ENCODE results near the gene STN1. TPM values are rescaled to one million over a fixed set of nuclear protein-coding genes. Genes with fewer than 3 reads are reported as not detected.

The STN1 gene
- total RNA-seq, 1 experiment from 2014 or later = 74.7 TPM

- Histone ChIP-seq H3K36me3 (ENCODE audit: control insufficient read depth in 1 of 2, insufficient read depth in 2 of 2, low read length in 2 of 2) (no peaks in the 10 kb centered on the region), H3K9ac (ENCODE audit: low read length) (no peak overlapping the region), H3K9me2 (ENCODE audit: insufficient read depth) (no peaks in the 10 kb centered on the region), H4K20me1 (ENCODE audit: insufficient read depth) (no peaks in the 10 kb centered on the region), H3K27ac (ENCODE audit: low read depth, low read length) (no peak overlapping the region), H3K4me1 (ENCODE audit: control insufficient read depth in 1 of 2, insufficient read depth in 2 of 2, low read length in 2 of 2) (peaks cover 4 to 27% of the 10 kb centered on the region in 2 experiments; a peak in 3 of 4 replicates), H3K79me2 (ENCODE audit: insufficient read depth, low read length) (no peaks in the 10 kb centered on the region), H3K4me3 (replicated peaks in 1 of 2; ENCODE audit: low read depth in 1 of 2, low read length in 2 of 2) (no peak overlapping the region), H3K9me3 (ENCODE audit: control insufficient read depth in 1 of 2, insufficient read depth in 1 of 2, low read depth in 1 of 2, low read length in 2 of 2) (no peaks in the 10 kb centered on the region), H2AFZ (ENCODE audit: low read depth, low read length, poor library complexity, severe bottlenecking) (no peak overlapping the region), H3K4me2 (ENCODE audit: low read length) (no peak overlapping the region), H3K27me3 (ENCODE audit: insufficient read depth, low read length) (no peaks in the 10 kb centered on the region)
- BruUV-seq (replicated peaks) = no TSS peak
- TF ChIP-seq YY1 (IDR thresholded peaks at IDR 0.05; ENCODE audit: extremely low read depth, insufficient replicate concordance, low read depth, low read length) = no peak
- no peak for TF ChIP-seq SRF (IDR thresholded peaks at IDR 0.05; ENCODE audit: low read depth)
- TF ChIP-seq EZH2 (IDR thresholded peaks at IDR 0.05) = no peak
- no peak for TF ChIP-seq CBX3 (IDR thresholded peaks at IDR 0.05; ENCODE audit: low read depth)
- no peak for TF ChIP-seq ELF1 (IDR thresholded peaks at IDR 0.05; ENCODE audit: borderline replicate concordance, low read depth)
- TF ChIP-seq MAX (IDR thresholded peaks at IDR 0.05) = no peak
- TF ChIP-seq JUND (IDR thresholded peaks at IDR 0.05) = no peak
- TF ChIP-seq EGR1 (IDR thresholded peaks at IDR 0.05; ENCODE audit: low read depth) = no peak
- no peak for TF ChIP-seq SIN3A (IDR thresholded peaks at IDR 0.05; ENCODE audit: low read depth)
- no peak for TF ChIP-seq FOSL1 (IDR thresholded peaks at IDR 0.05; ENCODE audit: low read depth)
- TF ChIP-seq RAD21 (IDR thresholded peaks at IDR 0.05; ENCODE audit: low read depth) = no peak
- TF ChIP-seq POLR2A (IDR thresholded peaks at IDR 0.05; ENCODE audit: borderline replicate concordance, extremely low read depth, insufficient read depth, insufficient read length) = no peak
- TF ChIP-seq ZNF274 (IDR thresholded peaks at IDR 0.05; ENCODE audit: low read depth, low read length) = no peak
- TF ChIP-seq SP1 (IDR thresholded peaks at IDR 0.05; ENCODE audit: low read depth) = no peak
- TF ChIP-seq ZBTB33 (IDR thresholded peaks at IDR 0.05; ENCODE audit: extremely low read depth, insufficient replicate concordance, low read length) = no peak
- TF ChIP-seq, protein P1, sequence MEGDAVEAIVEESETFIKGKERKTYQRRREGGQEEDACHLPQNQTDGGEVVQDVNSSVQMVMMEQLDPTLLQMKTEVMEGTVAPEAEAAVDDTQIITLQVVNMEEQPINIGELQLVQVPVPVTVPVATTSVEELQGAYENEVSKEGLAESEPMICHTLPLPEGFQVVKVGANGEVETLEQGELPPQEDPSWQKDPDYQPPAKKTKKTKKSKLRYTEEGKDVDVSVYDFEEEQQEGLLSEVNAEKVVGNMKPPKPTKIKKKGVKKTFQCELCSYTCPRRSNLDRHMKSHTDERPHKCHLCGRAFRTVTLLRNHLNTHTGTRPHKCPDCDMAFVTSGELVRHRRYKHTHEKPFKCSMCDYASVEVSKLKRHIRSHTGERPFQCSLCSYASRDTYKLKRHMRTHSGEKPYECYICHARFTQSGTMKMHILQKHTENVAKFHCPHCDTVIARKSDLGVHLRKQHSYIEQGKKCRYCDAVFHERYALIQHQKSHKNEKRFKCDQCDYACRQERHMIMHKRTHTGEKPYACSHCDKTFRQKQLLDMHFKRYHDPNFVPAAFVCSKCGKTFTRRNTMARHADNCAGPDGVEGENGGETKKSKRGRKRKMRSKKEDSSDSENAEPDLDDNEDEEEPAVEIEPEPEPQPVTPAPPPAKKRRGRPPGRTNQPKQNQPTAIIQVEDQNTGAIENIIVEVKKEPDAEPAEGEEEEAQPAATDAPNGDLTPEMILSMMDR (IDR thresholded peaks at IDR 0.05 in 2 of 3, conservative IDR thresholded peaks at IDR 0.05 in 1 of 3; ENCODE audit: borderline replicate concordance in 1 of 3, insufficient read depth in 1 of 3, low read depth in 2 of 3, low read length in 2 of 3) = no peak
- no peak for TF ChIP-seq EZH2phosphoT487 (IDR thresholded peaks at IDR 0.05; ENCODE audit: borderline replicate concordance)
- no peak for TF ChIP-seq CEBPB (IDR thresholded peaks at IDR 0.05; ENCODE audit: low read depth)
- intact Hi-C loops (cut with micrococcal nuclease) = no loop called here
- ATAC-seq (no peak), DNase-seq (ENCODE audit: low read depth, low spot score) (no peak)
- RAD21 ChIA-PET (ENCODE audit: low non-redundant PET in 1 of 2, low total read pairs in 2 of 2, uncharacterized antibody in 2 of 2, unreplicated experiment in 2 of 2) = no interaction called here
- CTCF ChIA-PET = no interaction called here
- POLR2A ChIA-PET = no interaction called here
Observed at GRCh38 chr10:103925591-103925990, 7.6 kb upstream of the STN1 start.
